Neural cell (in vitro differentiated cells): ENCODE results near the gene BABAM2. TPM values are rescaled to one million over a fixed set of nuclear protein-coding genes. Genes with fewer than 3 reads are reported as not detected.
"Not testable (repeated sequence)": the region's sequence is repeated elsewhere in the genome, so short reads cannot be mapped to it uniquely, and the experiment has no call there.

Experiments
- H2AFZ ChIP-seq: fragments of 200-600, 300-800 bp; sonication (generic), shearing (Covaris generic); 2 replicates; pipeline ENCODE4 v1.6.0; 2014; ENCODE audit warnings: low read depth, mild to moderate bottlenecking, antibody characterized with exemption, low read length, moderate library complexity
- H3F3A ChIP-seq: fragments of 200-600 bp; shearing (Covaris generic); 2 replicates; pipeline ENCODE4 v1.6.1; 2016; ENCODE audit warnings: mild to moderate bottlenecking, moderate library complexity, mixed read lengths, antibody characterized with exemption, low read length; ENCODE audit not compliant: insufficient read depth, poor library complexity, severe bottlenecking
- H3K27ac ChIP-seq: fragments of 200-600, 300-800 bp; sonication (generic), shearing (Covaris generic); 2 replicates; pipeline ENCODE4 v1.5.1; 2014; ENCODE audit warnings: mild to moderate bottlenecking, low read length, moderate library complexity
- H3K27me3 ChIP-seq: fragments of 300-800, 200-600 bp; sonication (generic), shearing (Covaris generic); 2 replicates; pipeline ENCODE4 v1.6.0; 2014; ENCODE audit warnings: mild to moderate bottlenecking, low read depth, low read length, moderate library complexity; ENCODE audit not compliant: insufficient read depth
- H3K36me3 ChIP-seq: fragments of 300-800, 200-600 bp; sonication (generic), shearing (Covaris generic); 2 replicates; pipeline ENCODE4 v1.5.1; 2014; ENCODE audit warnings: mild to moderate bottlenecking, antibody characterized with exemption, low read length, moderate library complexity; ENCODE audit not compliant: insufficient read depth
- H3K4me2 ChIP-seq: fragments of 300-800, 200-600 bp; sonication (generic), shearing (Covaris generic); 2 replicates; pipeline ENCODE4 v1.6.0; 2014; ENCODE audit warnings: mild to moderate bottlenecking, low read length
- H3K4me3 ChIP-seq: fragments of 300-800, 200-600 bp; sonication (generic), shearing (Covaris generic); 2 replicates; pipeline ENCODE4 v1.5.1; 2014; ENCODE audit warnings: mild to moderate bottlenecking, low read length, moderate library complexity
- H3K79me2 ChIP-seq: fragments of 200-600 bp; shearing (Covaris generic); replicated peaks from 2 replicates; pipeline ENCODE4 v1.6.0; 2014; ENCODE audit warnings: mild to moderate bottlenecking, low read length, moderate library complexity; ENCODE audit not compliant: insufficient read depth
- H3K9ac ChIP-seq: fragments of 300-800, 200-600 bp; sonication (generic), shearing (Covaris generic); 2 replicates; pipeline ENCODE4 v1.6.1; 2016; ENCODE audit warnings: mild to moderate bottlenecking, low read length, mixed read lengths
- H3K9me2 ChIP-seq: fragments of 200-600 bp; shearing (Covaris generic); 2 replicates; pipeline ENCODE4 v1.6.1; 2016; ENCODE audit warnings: mild to moderate bottlenecking, low read length, mixed read lengths; ENCODE audit not compliant: insufficient read depth
- H3K9me3 ChIP-seq: fragments of 200-600, 300-800 bp; sonication (generic), shearing (Covaris generic); 2 replicates; pipeline ENCODE4 v1.6.1; 2016; ENCODE audit warnings: mild to moderate bottlenecking, mixed run types, low read length, moderate library complexity, mixed read lengths
- H4K20me1 ChIP-seq: fragments of 200-600 bp; shearing (Covaris generic); 2 replicates; pipeline ENCODE4 v1.6.1; 2016; ENCODE audit warnings: mild to moderate bottlenecking, mixed run types; ENCODE audit not compliant: insufficient read depth
- EP300 ChIP-seq: fragments of 450-650 bp; conservative IDR thresholded peaks from 2 replicates; pipeline ENCODE4 v1.6.1; 2014; ENCODE audit warnings: antibody characterized with exemption, mild to moderate bottlenecking, moderate library complexity; ENCODE audit not compliant: poor library complexity, severe bottlenecking
- EZH2 ChIP-seq: fragments of 200-600, 300-800 bp; shearing (Covaris generic), sonication (generic); IDR thresholded peaks from 2 replicates; pipeline ENCODE4 v1.6.1; 2014; ENCODE audit warnings: antibody characterized with exemption, low read length, borderline replicate concordance, mild to moderate bottlenecking; ENCODE audit not compliant: insufficient read depth, poor library complexity, severe bottlenecking
- MXI1 ChIP-seq: fragments of 450-650 bp; conservative IDR thresholded peaks from 2 replicates; pipeline ENCODE4 v1.6.1; 2014; ENCODE audit warnings: antibody characterized with exemption, mild to moderate bottlenecking; ENCODE audit not compliant: poor library complexity, severe bottlenecking
- POLR2AphosphoS5 ChIP-seq: IDR thresholded peaks from 2 replicates; pipeline ENCODE4 v1.6.1; 2012
- RAD21 ChIP-seq: fragments of 450-650 bp; conservative IDR thresholded peaks from 2 replicates; pipeline ENCODE4 v1.6.1; 2014; ENCODE audit warnings: antibody characterized with exemption, mild to moderate bottlenecking, moderate library complexity
- REST ChIP-seq: IDR thresholded peaks from 2 replicates; pipeline ENCODE4 v1.6.1; 2012; ENCODE audit warnings: borderline replicate concordance
- SMC3 ChIP-seq: fragments of 450-650 bp; conservative IDR thresholded peaks from 2 replicates; pipeline ENCODE4 v1.6.1; 2014; ENCODE audit warnings: antibody characterized with exemption, mild to moderate bottlenecking, moderate library complexity; ENCODE audit not compliant: poor library complexity
- TAF1 ChIP-seq: IDR thresholded peaks from 2 replicates; pipeline ENCODE4 v1.6.1; 2012; ENCODE audit warnings: low read depth
- polyA plus RNA-seq: library from polyadenylated mRNA; depleted of rRNA; stranded (reverse); fragments of >200 nt; gene quantifications from 2 replicates; pipeline ENCODE4 v1.2.3, GENCODE V29; 2014
- TF ChIP-seq, protein P1 (sequence below): fragments of 450-650 bp; IDR thresholded peaks from 2 replicates; pipeline ENCODE4 v1.5.1; 2014; ENCODE audit warnings: antibody characterized with exemption, mild to moderate bottlenecking, moderate library complexity; ENCODE audit not compliant: poor library complexity, severe bottlenecking

The BABAM2 gene
- polyA plus RNA-seq, 1 donor from 2014 or later: 15.3 TPM

- no peak for TF ChIP-seq EP300
- TF ChIP-seq REST: no peak
- no peak for TF ChIP-seq MXI1
- no peak for TF ChIP-seq EZH2
- TF ChIP-seq TAF1: no peak
- no peak for TF ChIP-seq RAD21
- TF ChIP-seq POLR2AphosphoS5: no peak
- TF ChIP-seq, protein P1, sequence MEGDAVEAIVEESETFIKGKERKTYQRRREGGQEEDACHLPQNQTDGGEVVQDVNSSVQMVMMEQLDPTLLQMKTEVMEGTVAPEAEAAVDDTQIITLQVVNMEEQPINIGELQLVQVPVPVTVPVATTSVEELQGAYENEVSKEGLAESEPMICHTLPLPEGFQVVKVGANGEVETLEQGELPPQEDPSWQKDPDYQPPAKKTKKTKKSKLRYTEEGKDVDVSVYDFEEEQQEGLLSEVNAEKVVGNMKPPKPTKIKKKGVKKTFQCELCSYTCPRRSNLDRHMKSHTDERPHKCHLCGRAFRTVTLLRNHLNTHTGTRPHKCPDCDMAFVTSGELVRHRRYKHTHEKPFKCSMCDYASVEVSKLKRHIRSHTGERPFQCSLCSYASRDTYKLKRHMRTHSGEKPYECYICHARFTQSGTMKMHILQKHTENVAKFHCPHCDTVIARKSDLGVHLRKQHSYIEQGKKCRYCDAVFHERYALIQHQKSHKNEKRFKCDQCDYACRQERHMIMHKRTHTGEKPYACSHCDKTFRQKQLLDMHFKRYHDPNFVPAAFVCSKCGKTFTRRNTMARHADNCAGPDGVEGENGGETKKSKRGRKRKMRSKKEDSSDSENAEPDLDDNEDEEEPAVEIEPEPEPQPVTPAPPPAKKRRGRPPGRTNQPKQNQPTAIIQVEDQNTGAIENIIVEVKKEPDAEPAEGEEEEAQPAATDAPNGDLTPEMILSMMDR: no peak
- no peak for TF ChIP-seq SMC3
- Histone ChIP-seq H3K9me3 (no peaks in the 10 kb centered on the region), H3K79me2 (no peaks in the 10 kb centered on the region), H3K27me3 (no peaks in the 10 kb centered on the region), H3F3A (no peaks in the 10 kb centered on the region), H3K9me2 (no peaks in the 10 kb centered on the region), H3K9ac (no peak overlapping the region), H3K4me3 (no peak overlapping the region), H4K20me1 (no peaks in the 10 kb centered on the region), H3K27ac (no peak overlapping the region), H2AFZ (no peak overlapping the region), H3K4me2 (no peak overlapping the region), H3K36me3 (no peaks in the 10 kb centered on the region)
These were observed 85.8 kb downstream of the BABAM2 start for GRCh38 chr2:27976308-27976707.

- H4K20me1 ChIP-seq: no peaks in the 10 kb centered on the region
- H3K4me2 ChIP-seq: no peak overlapping the region
- TF ChIP-seq RAD21 (no peak), POLR2AphosphoS5 (no peak), TAF1 (no peak), MXI1 (no peak), EZH2 (no peak), SMC3 (no peak), REST (no peak), EP300 (no peak)
- TF ChIP-seq, protein P1: no peak
- H3K9me2 ChIP-seq: no peaks in the 10 kb centered on the region
- H3K27ac ChIP-seq: no peak overlapping the region
- no peaks in the 10 kb centered on the region for H3F3A ChIP-seq
- no peak overlapping the region for H3K4me3 ChIP-seq
- H2AFZ ChIP-seq: no peak overlapping the region
- no peaks in the 10 kb centered on the region for H3K36me3 ChIP-seq
- H3K27me3 ChIP-seq: no peaks in the 10 kb centered on the region
- H3K9me3 ChIP-seq: no peaks in the 10 kb centered on the region
- no peaks in the 10 kb centered on the region for H3K79me2 ChIP-seq
- H3K9ac ChIP-seq: no peak overlapping the region
These were observed 87.3 kb downstream of the BABAM2 start for GRCh38 chr2:27977731-27978312.

- not testable (repeated sequence) for H3K36me3 ChIP-seq, H2AFZ ChIP-seq, H3K27ac ChIP-seq, H3K9me3 ChIP-seq, H3K79me2 ChIP-seq, H3F3A ChIP-seq, H3K4me2 ChIP-seq, H3K27me3 ChIP-seq, H3K9ac ChIP-seq, H3K4me3 ChIP-seq, H4K20me1 ChIP-seq, H3K9me2 ChIP-seq
These were observed 88.2 kb downstream of the BABAM2 start for GRCh38 chr2:27978761-27979160.
